Measurements from ENCODE around the gene EPOP.

The EPOP gene

DNA sequence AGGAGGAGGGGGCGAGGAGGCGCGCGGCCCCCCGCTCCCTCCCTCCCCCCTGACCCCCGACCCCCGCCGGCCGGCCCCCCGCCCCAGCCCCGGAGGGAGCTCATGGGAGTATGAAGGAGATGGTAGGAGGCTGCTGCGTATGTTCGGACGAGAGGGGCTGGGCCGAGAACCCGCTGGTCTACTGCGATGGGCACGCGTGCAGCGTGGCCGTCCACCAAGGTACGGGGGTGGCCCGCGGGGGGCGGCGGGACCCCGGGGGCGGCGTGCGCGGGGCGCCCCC lies 30.7 kb upstream of the EPOP start:
- no peak overlapping the region for H2AFZ ChIP-seq (ENCODE audit: low read length)
- H3K4me1 ChIP-seq (ENCODE audit: low read length), result peaks cover 15% of the 10 kb centered on the region

DNA sequence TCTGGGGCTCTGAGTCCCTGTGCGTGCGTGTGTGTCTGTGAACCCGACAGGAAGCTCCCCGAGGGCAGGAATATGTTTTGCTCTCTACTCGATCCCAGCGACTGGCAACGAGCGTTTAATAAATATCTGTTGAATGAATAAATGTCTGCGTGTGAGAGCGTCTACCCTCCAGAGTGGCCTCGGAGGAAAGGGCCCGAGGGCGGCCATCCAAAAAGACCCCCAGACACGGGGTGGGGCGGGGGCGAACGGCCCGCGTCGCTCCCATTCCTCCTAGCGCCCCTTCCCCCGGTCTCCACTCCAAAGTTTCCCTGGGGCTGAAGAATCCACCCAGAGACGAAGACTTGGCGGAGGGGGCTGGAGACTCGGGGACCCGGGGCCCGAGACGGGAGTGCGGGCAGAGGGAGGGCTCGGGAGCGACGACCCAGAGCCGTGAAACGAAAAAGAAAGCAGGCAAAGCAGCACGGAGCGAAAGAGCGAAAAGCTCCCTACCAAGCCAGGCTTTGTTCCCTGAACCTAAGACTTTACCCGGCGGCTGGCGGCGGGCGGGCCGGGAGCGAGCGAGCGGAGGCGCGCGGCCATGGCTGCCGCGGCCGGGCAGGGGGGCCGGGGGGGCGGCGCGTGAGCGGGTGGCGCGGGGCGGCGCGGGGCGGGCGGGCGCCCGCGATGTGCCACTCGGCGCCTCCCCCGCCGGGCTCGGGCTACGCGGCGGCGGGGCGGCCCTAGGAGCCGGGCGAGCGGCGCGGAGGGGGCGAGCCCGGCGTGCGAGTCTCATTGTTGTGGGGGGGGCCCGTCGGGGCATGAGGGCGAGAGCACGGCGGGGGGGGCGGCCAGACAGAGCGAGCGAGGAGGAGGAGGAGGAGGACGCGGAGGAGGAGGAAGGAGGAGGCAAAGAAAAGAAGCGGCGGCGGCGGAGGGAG lies 30.1 kb upstream of the EPOP start, which contains the start of gene MLLT6:
TSS of gene MLLT6 (plus strand) at position 668 of the 917 bp plus-strand sequence. CDS start 360 bp downstream, outside the sequence.
- H2AFZ ChIP-seq (ENCODE audit: low read length), result peak within 1 kb of the TSS; percentile 61
- H3K4me2 ChIP-seq (ENCODE audit: low read depth, low read length), result peak within 1 kb of the TSS; percentile 89
- H3K79me2 ChIP-seq (ENCODE audit: low read length), result peaks cover 55% of the 10 kb centered on the region
- no peaks in the 10 kb centered on the region for H3K27me3 ChIP-seq (replicated peaks; ENCODE audit: insufficient read depth, low read length)
- peak within 1 kb of the TSS; percentile 86 for H3K4me3 ChIP-seq (ENCODE audit: low read length)
- H3K4me1 ChIP-seq (ENCODE audit: low read length), result peaks cover 20% of the 10 kb centered on the region
- peaks cover 50% of the 10 kb centered on the region for H3F3A ChIP-seq (ENCODE audit: insufficient read depth, low read length)
- TF ChIP-seq, protein P1, sequence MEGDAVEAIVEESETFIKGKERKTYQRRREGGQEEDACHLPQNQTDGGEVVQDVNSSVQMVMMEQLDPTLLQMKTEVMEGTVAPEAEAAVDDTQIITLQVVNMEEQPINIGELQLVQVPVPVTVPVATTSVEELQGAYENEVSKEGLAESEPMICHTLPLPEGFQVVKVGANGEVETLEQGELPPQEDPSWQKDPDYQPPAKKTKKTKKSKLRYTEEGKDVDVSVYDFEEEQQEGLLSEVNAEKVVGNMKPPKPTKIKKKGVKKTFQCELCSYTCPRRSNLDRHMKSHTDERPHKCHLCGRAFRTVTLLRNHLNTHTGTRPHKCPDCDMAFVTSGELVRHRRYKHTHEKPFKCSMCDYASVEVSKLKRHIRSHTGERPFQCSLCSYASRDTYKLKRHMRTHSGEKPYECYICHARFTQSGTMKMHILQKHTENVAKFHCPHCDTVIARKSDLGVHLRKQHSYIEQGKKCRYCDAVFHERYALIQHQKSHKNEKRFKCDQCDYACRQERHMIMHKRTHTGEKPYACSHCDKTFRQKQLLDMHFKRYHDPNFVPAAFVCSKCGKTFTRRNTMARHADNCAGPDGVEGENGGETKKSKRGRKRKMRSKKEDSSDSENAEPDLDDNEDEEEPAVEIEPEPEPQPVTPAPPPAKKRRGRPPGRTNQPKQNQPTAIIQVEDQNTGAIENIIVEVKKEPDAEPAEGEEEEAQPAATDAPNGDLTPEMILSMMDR (IDR thresholded peaks at IDR 0.05; ENCODE audit: low read length), result no peak
- no peak for TF ChIP-seq EZH2phosphoT487 (IDR thresholded peaks at IDR 0.05; ENCODE audit: low read length)
- H4K20me1 ChIP-seq (ENCODE audit: insufficient read depth, low read length), result no peaks in the 10 kb centered on the region
- no peaks in the 10 kb centered on the region for H3K9me3 ChIP-seq (replicated peaks; ENCODE audit: insufficient read depth, low read length)
- peak; percentile 82 for DNase-seq
- peak within 1 kb of the TSS; percentile 98 for H3K27ac ChIP-seq (ENCODE audit: low read length)
- no peaks in the 10 kb centered on the region for H3K9me2 ChIP-seq (replicated peaks; ENCODE audit: insufficient read depth, low read length)
- H3K36me3 ChIP-seq (replicated peaks; ENCODE audit: insufficient read depth, low read length), result 0 out of 2 replicates have a peak, but pooled peaks cover 5% of the 10 kb centered on the region
- peak within 1 kb of the TSS; percentile 93 for H3K9ac ChIP-seq (ENCODE audit: low read length)

More for the DNA sequence above, 30.7 kb upstream of the EPOP start:
- Histone ChIP-seq H3K4me3 (ENCODE audit: low read length) (peak overlapping the region; percentile 86; the same call in 1 of the 2 replicates), H3K79me2 (ENCODE audit: low read length) (peaks cover 61% of the 10 kb centered on the region), H3K27ac (ENCODE audit: low read length) (no peak overlapping the region), H3K36me3 (replicated peaks; ENCODE audit: insufficient read depth, low read length) (0 out of 2 replicates have a peak, but pooled peaks cover 5% of the 10 kb centered on the region), H3K4me2 (ENCODE audit: low read depth, low read length) (no peak overlapping the region), H3K9ac (ENCODE audit: low read length) (peak overlapping the region; percentile 35; the same call in 1 of the 2 replicates), H3K27me3 (replicated peaks; ENCODE audit: insufficient read depth, low read length) (no peaks in the 10 kb centered on the region), H4K20me1 (ENCODE audit: insufficient read depth, low read length) (no peaks in the 10 kb centered on the region), H3F3A (ENCODE audit: insufficient read depth, low read length) (peaks cover 46% of the 10 kb centered on the region), H3K9me2 (replicated peaks; ENCODE audit: insufficient read depth, low read length) (no peaks in the 10 kb centered on the region), H3K9me3 (replicated peaks; ENCODE audit: insufficient read depth, low read length) (no peaks in the 10 kb centered on the region)
- TF ChIP-seq, protein P1 (IDR thresholded peaks at IDR 0.05; ENCODE audit: low read length), result no peak
- no peak for TF ChIP-seq EZH2phosphoT487 (IDR thresholded peaks at IDR 0.05; ENCODE audit: low read length)
- TF ChIP-seq EZH2 (optimal IDR thresholded peaks at IDR 0.05; ENCODE audit: low read depth, low read length), result no peak
- DNase-seq, result no peak

DNA sequence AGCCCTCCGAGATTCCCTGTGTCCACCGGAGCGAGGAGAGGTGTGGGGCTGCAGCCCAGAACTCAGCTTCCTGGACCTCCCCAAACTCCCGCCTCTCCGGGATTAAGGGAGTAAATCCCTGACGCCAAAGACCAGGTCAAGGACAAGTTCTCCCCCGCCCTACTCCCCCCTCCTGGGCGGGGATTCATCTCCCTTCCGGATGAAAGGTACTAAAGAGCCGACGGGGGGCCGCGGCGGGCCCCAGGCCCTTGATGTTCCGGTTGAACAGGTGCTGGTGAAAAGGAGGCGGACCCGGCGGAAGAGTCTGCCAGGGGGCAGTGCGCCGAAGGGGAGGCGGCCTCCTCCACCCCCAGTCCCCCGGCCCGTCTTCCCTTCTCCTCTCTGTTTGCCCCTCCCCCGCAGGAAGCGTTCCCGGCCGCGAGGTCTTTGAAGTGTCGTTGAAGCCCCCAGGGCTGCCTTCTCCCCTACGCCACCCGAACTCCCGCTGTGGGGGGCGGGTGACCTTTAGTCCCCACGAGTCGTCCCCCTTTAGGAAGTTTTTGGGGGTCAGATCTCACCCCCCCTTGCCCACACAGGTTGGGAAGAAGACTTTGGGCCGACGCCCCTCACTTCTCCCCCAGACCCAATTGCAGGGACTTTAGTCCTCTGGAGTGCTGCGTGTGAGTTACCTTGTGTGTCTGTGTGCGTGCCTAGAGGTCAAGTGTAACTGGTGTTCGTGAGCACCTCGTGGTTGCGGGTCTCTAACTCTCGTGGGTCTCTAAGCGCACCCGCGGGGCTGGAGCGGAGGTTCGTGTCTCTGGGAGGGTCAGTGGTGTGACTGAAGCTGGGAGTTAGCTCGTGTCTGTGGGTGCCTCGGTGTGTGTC lies 29.2 kb upstream of the EPOP start:
- Histone ChIP-seq H3K27me3 (replicated peaks; ENCODE audit: insufficient read depth, low read length) (no peaks in the 10 kb centered on the region), H3F3A (ENCODE audit: insufficient read depth, low read length) (peaks cover 50% of the 10 kb centered on the region), H3K27ac (ENCODE audit: low read length) (peak overlapping the region; percentile 98), H4K20me1 (ENCODE audit: insufficient read depth, low read length) (no peaks in the 10 kb centered on the region), H3K79me2 (ENCODE audit: low read length) (peaks cover 46% of the 10 kb centered on the region), H3K4me2 (ENCODE audit: low read depth, low read length) (peak overlapping the region; percentile 89), H3K9me2 (replicated peaks; ENCODE audit: insufficient read depth, low read length) (no peaks in the 10 kb centered on the region), H3K4me1 (ENCODE audit: low read length) (peaks cover 20% of the 10 kb centered on the region), H3K36me3 (replicated peaks; ENCODE audit: insufficient read depth, low read length) (0 out of 2 replicates have a peak, but pooled peaks cover 5% of the 10 kb centered on the region), H3K4me3 (ENCODE audit: low read length) (peak overlapping the region; percentile 86), H3K9ac (ENCODE audit: low read length) (peak overlapping the region; percentile 93), H2AFZ (ENCODE audit: low read length) (peak overlapping the region; percentile 61), H3K9me3 (replicated peaks; ENCODE audit: insufficient read depth, low read length) (no peaks in the 10 kb centered on the region)
- TF ChIP-seq, protein P1 (IDR thresholded peaks at IDR 0.05; ENCODE audit: low read length), result no peak
- no peak for TF ChIP-seq EZH2 (optimal IDR thresholded peaks at IDR 0.05; ENCODE audit: low read depth, low read length)
- peak; percentile 94 for DNase-seq
